HG03103 (cell line): Measurements from ENCODE around the gene CCDC191.
A peak's percentile ranks its signal among the peaks of the same experiment; 100 is the strongest.

Experiments
- ATAC-seq: cut with Tn5 transposase; IDR thresholded peaks from one replicate; pipeline ENCODE4 v1.9.1; 2021; ENCODE audit warnings: low read depth; ENCODE audit not compliant: unreplicated experiment

The CCDC191 gene

GRCh38 chr3:114060906-114061655, 4.8 kb upstream of the CCDC191 start:
- ATAC-seq = no peak

- no peak for ATAC-seq
These were observed 2.3 kb upstream of the CCDC191 start for GRCh38 chr3:114058646-114059045.

GRCh38 chr3:114057011-114057347, 653 bp upstream of the CCDC191 start:
- peak; percentile 2 for ATAC-seq

GRCh38 chr3:114052216-114052615, 4.1 kb downstream of the CCDC191 start:
- no peak for ATAC-seq

- ATAC-seq = no peak
These were observed 13.1 kb downstream of the CCDC191 start for GRCh38 chr3:114043205-114043604.

- no peak for ATAC-seq
These were observed 20.4 kb downstream of the CCDC191 start for GRCh38 chr3:114035896-114036295.

- ATAC-seq = no peak
These were observed 21.4 kb downstream of the CCDC191 start for GRCh38 chr3:114034787-114035545.

- ATAC-seq = no peak
These were observed 22.1 kb downstream of the CCDC191 start for GRCh38 chr3:114034211-114034610.

- no peak for ATAC-seq
These were observed 22.6 kb downstream of the CCDC191 start for GRCh38 chr3:114033721-114034120.

- ATAC-seq = no peak
These were observed 30.0 kb downstream of the CCDC191 start for GRCh38 chr3:114026331-114026730.

- no peak for ATAC-seq
These were observed 30.9 kb downstream of the CCDC191 start for GRCh38 chr3:114025451-114025850.

- no peak for ATAC-seq
These were observed 34.1 kb downstream of the CCDC191 start for GRCh38 chr3:114022145-114022802.

GRCh38 chr3:114020907-114021306, 35.4 kb downstream of the CCDC191 start:
- ATAC-seq = no peak

GRCh38 chr3:114019486-114019885, 36.8 kb downstream of the CCDC191 start:
- no peak for ATAC-seq

GRCh38 chr3:114014211-114014610, 42.1 kb downstream of the CCDC191 start:
- ATAC-seq = no peak

GRCh38 chr3:114011059-114011797, 45.1 kb downstream of the CCDC191 start:
- ATAC-seq = peak; percentile 79

GRCh38 chr3:114005481-114005880, 50.8 kb downstream of the CCDC191 start:
- ATAC-seq = peak; percentile 97

- peak; percentile 86 for ATAC-seq
These were observed 70.8 kb downstream of the CCDC191 start for GRCh38 chr3:113985541-113985940.

- ATAC-seq = no peak
These were observed 72.8 kb downstream of the CCDC191 start for GRCh38 chr3:113983544-113983943.

GRCh38 chr3:113981803-113982202, 74.5 kb downstream of the CCDC191 start:
- no peak for ATAC-seq

- ATAC-seq = no peak
These were observed 76.4 kb downstream of the CCDC191 start for GRCh38 chr3:113979916-113980315.
